NCI-H748 (cell line): Measurements from ENCODE around the gene TRMT61B.

Source experiments
- DNase-seq: peaks from one replicate; lab custom pipeline; 2025; ENCODE audit not compliant: unreplicated experiment; lab: John Stamatoyannopoulos, UW

The TRMT61B gene

GRCh38 chr2:28870146-28870891, at the start of gene TRMT61B:
TRMT61B (minus strand) TSS chr2:28870309; CDS start chr2:28870277, 32 bp downstream.
- DNase-seq, result peak; percentile 94

GRCh38 chr2:28915939-28916338, 45.8 kb upstream of the TRMT61B start:
- no peak for DNase-seq

- DNase-seq, result no peak
Measured at GRCh38 chr2:28909655-28910353, 39.7 kb upstream of the TRMT61B start.

- no peak for DNase-seq
Measured at GRCh38 chr2:28908172-28908571, 38.1 kb upstream of the TRMT61B start.

GRCh38 chr2:28906821-28907220, 36.7 kb upstream of the TRMT61B start:
- DNase-seq, result no peak

GRCh38 chr2:28906376-28906775, 36.3 kb upstream of the TRMT61B start:
- DNase-seq, result no peak

GRCh38 chr2:28905533-28905932, 35.4 kb upstream of the TRMT61B start:
- DNase-seq, result no peak

- DNase-seq, result no peak
Measured at GRCh38 chr2:28904802-28905457, 34.8 kb upstream of the TRMT61B start.

- no peak for DNase-seq
Measured at GRCh38 chr2:28904295-28904694, 34.2 kb upstream of the TRMT61B start.

GRCh38 chr2:28902584-28902983, 32.5 kb upstream of the TRMT61B start:
- no peak for DNase-seq

GRCh38 chr2:28901841-28902240, 31.7 kb upstream of the TRMT61B start:
- no peak for DNase-seq

- no peak for DNase-seq
Measured at GRCh38 chr2:28901202-28901601, 31.1 kb upstream of the TRMT61B start.

GRCh38 chr2:28898048-28898447, 27.9 kb upstream of the TRMT61B start:
- no peak for DNase-seq

GRCh38 chr2:28896906-28897305, 26.8 kb upstream of the TRMT61B start:
- DNase-seq, result no peak

- no peak for DNase-seq
Measured at GRCh38 chr2:28895189-28895893, 25.2 kb upstream of the TRMT61B start.

GRCh38 chr2:28894470-28895188, 24.5 kb upstream of the TRMT61B start, which contains the start of gene WDR43:
WDR43 (plus strand) TSS chr2:28894667; CDS start chr2:28894699, 32 bp downstream.
- DNase-seq, result peak; percentile 96

- DNase-seq, result no peak
Measured at GRCh38 chr2:28893488-28893887, 23.4 kb upstream of the TRMT61B start.

- no peak for DNase-seq
Measured at GRCh38 chr2:28880193-28880592, 10.1 kb upstream of the TRMT61B start.

GRCh38 chr2:28871620-28872019, 1.5 kb upstream of the TRMT61B start:
- DNase-seq, result no peak

- DNase-seq, result no peak
Measured at GRCh38 chr2:28869494-28870145, 489 bp downstream of the TRMT61B start.
